Measurements from ENCODE around the gene CNN3. TPM values are rescaled to one million over a fixed set of nuclear protein-coding genes. Genes with fewer than 3 reads are reported as not detected.

The CNN3 gene
- total RNA-seq, 4 donors from 2014 or later, result 89.9 to 116 (median 96.2) TPM

GRCh38 chr1:94926126-94926914 lies 590 bp downstream of the CNN3 start:
- Histone ChIP-seq H3K9me3 (no peaks in the 10 kb centered on the region), H3K27me3 (no peaks in the 10 kb centered on the region), H3K27ac (peak overlapping the region; percentile 80 to 97 (median 92)), H3K4me1 (peaks cover 0 to 54% (median 7%) of the 10 kb centered on the region in 4 donors), H3K4me3 (peak overlapping the region; percentile 66 to 81 (median 76)), H3K36me3 (no peaks in the 10 kb centered on the region)
- peak; percentile 22 to 78 (median 69) for DNase-seq
- TF ChIP-seq POLR2A (IDR thresholded peaks at IDR 0.05) (no peak), CTCF (IDR thresholded peaks at IDR 0.05) (peak in 3 of 6 experiments; percentile 28 to 44 (median 38))

- H3K9me3 ChIP-seq, result no peaks in the 10 kb centered on the region
- H3K36me3 ChIP-seq, result no peaks in the 10 kb centered on the region
- peak; percentile 44 to 61 (median 60) for DNase-seq
- H3K27me3 ChIP-seq, result no peaks in the 10 kb centered on the region
- peak overlapping the region; percentile 80 to 97 (median 92) for H3K27ac ChIP-seq
- H3K4me3 ChIP-seq, result peak overlapping the region; percentile 66 to 81 (median 76)
- TF ChIP-seq POLR2A (IDR thresholded peaks at IDR 0.05), result peak in 1 of 2 donors; percentile 26
- TF ChIP-seq CTCF (IDR thresholded peaks at IDR 0.05), result peak in 1 of 6 experiments; percentile 14
- peaks cover 0 to 60% (median 7%) of the 10 kb centered on the region in 4 donors for H3K4me1 ChIP-seq
Observed at GRCh38 chr1:94925561-94926125, 1.3 kb downstream of the CNN3 start.

GRCh38 chr1:94925004-94925403 lies 1.9 kb downstream of the CNN3 start:
- no peak for TF ChIP-seq POLR2A (IDR thresholded peaks at IDR 0.05)

GRCh38 chr1:94922761-94923331 lies 4.1 kb downstream of the CNN3 start:
- no peaks in the 10 kb centered on the region for H3K27me3 ChIP-seq
- no peaks in the 10 kb centered on the region for H3K9me3 ChIP-seq
- peak overlapping the region in 2 of 4 donors; percentile 22 to 34 for H3K4me3 ChIP-seq
- DNase-seq, result no peak
- TF ChIP-seq CTCF (IDR thresholded peaks at IDR 0.05) (no peak), POLR2A (IDR thresholded peaks at IDR 0.05) (no peak)
- H3K27ac ChIP-seq, result peak overlapping the region; percentile 13 to 52 (median 40)
- H3K36me3 ChIP-seq, result no peaks in the 10 kb centered on the region
- peaks cover 0 to 60% (median 9%) of the 10 kb centered on the region in 4 donors for H3K4me1 ChIP-seq

More at GRCh38 chr1:94925004-94925403, 1.9 kb downstream of the CNN3 start:
- no peak for DNase-seq
- Histone ChIP-seq H3K4me3 (peak overlapping the region in 3 of 4 donors; percentile 71 to 81 (median 81)), H3K27ac (peak overlapping the region; percentile 80 to 97 (median 92)), H3K27me3 (no peaks in the 10 kb centered on the region), H3K36me3 (no peaks in the 10 kb centered on the region), H3K9me3 (no peaks in the 10 kb centered on the region), H3K4me1 (peaks cover 0 to 64% (median 7%) of the 10 kb centered on the region in 4 donors)

- Histone ChIP-seq H3K9me3 (no peaks in the 10 kb centered on the region), H3K36me3 (no peaks in the 10 kb centered on the region), H3K27me3 (no peaks in the 10 kb centered on the region), H3K27ac (peak overlapping the region in 1 of 4 donors; percentile 52), H3K4me3 (no peak overlapping the region), H3K4me1 (peaks cover 0 to 68% (median 6%) of the 10 kb centered on the region in 4 donors)
- DNase-seq, result no peak
- TF ChIP-seq CTCF (IDR thresholded peaks at IDR 0.05) (no peak), POLR2A (IDR thresholded peaks at IDR 0.05) (no peak)
Observed at GRCh38 chr1:94921977-94922376, 4.9 kb downstream of the CNN3 start.
